Lower lobe of right lung (tissue), 2 donors: ENCODE results near the gene CTSW. TPM values are rescaled to one million over a fixed set of nuclear protein-coding genes. Genes with fewer than 3 reads are reported as not detected.

Experiments
- ATAC-seq, 2 donors: fragments of 200-7000 bp; cut with Tn5 transposase; one replicate each; pipeline ENCODE4 v1.9.1; 2020 to 2022; ENCODE audit warnings: mild to moderate bottlenecking in 2 of 2, moderate library complexity in 2 of 2
- DNase-seq: peaks from one replicate; pipeline ENCODE4 v3.0.0-alpha.2; 2020
- H3K27ac ChIP-seq: fragments of 200-600 bp; one replicate; pipeline ENCODE4 v1.8.0; 2022
- H3K27me3 ChIP-seq: fragments of 200-600 bp; one replicate; pipeline ENCODE4 v1.8.0; 2022; ENCODE audit warnings: low read depth
- H3K36me3 ChIP-seq: fragments of 200-600 bp; one replicate; pipeline ENCODE4 v1.8.0; 2022; ENCODE audit warnings: mild to moderate bottlenecking
- H3K4me1 ChIP-seq: fragments of 200-600 bp; one replicate; pipeline ENCODE4 v1.8.0; 2022
- H3K4me3 ChIP-seq: fragments of 200-600 bp; one replicate; pipeline ENCODE4 v1.8.0; 2022; ENCODE audit warnings: mild to moderate bottlenecking
- H3K9me3 ChIP-seq: fragments of 200-600 bp; one replicate; pipeline ENCODE4 v1.8.0; 2022
- intact Hi-C: fragments of 100-400 bp; cut with DNase I; formaldehyde crosslinking; loops from one replicate; pipeline ENCODE4 v1.11.0; 2022
- total RNA-seq: library from RNA; stranded (reverse); fragmentation: NEBNext Ultra II Directional; extraction: Animal tissue kit (Norgen Biotek cat#: 25700); gene quantifications from one replicate; pipeline ENCODE4 v1.2.1, GENCODE V29; 2021
- TF ChIP-seq, protein P1 (sequence below): fragments of 200-600 bp; IDR thresholded peaks from one replicate; pipeline ENCODE4 v1.8.0; 2022; ENCODE audit warnings: antibody characterized with exemption, mild to moderate bottlenecking
- donor health status: DM: no; HTN: yes; CAD: no; lungs with severe emphysema.

The CTSW gene
- total RNA-seq, 1 donor from 2014 or later, result 20.6 TPM

DNA sequence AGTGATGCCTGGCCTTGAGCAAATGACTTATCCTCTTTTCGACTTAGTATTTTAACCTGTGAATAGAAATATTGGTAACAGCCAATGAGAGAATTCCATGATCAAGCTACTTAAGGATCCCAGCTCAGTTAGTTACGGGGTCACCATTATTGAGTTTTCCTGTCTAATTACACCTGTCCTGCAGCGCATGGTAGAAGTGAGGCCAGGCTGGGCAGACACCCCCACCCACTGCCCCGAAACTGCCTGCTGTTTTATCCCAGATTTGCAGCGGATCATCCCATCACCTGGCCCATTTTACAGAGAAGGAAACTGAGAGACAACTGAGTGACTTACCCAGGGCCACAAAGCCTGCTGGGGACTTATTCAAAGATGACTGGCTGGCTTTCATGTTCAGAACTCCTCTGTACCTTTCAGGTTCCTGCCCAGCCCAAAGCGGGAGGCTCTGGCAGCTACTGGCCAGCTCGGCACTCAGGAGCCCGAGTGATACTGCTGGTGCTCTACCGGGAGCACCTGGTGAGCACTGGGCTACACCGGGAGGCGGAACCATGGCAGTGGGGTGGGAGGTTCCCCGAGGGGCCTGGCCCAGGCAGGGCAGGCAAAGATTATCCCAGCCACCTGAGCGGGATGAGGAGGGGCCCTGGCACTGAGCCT is 18.0 kb upstream of the CTSW start:
- peak overlapping the region; percentile 98 for H3K27ac ChIP-seq
- peaks cover 53% of the 10 kb centered on the region for H3K36me3 ChIP-seq
- TF ChIP-seq, protein P1, sequence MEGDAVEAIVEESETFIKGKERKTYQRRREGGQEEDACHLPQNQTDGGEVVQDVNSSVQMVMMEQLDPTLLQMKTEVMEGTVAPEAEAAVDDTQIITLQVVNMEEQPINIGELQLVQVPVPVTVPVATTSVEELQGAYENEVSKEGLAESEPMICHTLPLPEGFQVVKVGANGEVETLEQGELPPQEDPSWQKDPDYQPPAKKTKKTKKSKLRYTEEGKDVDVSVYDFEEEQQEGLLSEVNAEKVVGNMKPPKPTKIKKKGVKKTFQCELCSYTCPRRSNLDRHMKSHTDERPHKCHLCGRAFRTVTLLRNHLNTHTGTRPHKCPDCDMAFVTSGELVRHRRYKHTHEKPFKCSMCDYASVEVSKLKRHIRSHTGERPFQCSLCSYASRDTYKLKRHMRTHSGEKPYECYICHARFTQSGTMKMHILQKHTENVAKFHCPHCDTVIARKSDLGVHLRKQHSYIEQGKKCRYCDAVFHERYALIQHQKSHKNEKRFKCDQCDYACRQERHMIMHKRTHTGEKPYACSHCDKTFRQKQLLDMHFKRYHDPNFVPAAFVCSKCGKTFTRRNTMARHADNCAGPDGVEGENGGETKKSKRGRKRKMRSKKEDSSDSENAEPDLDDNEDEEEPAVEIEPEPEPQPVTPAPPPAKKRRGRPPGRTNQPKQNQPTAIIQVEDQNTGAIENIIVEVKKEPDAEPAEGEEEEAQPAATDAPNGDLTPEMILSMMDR, result no peak
- ATAC-seq (no peak), DNase-seq (peak; percentile 46)
- intact Hi-C loops, result no loop called here
- H3K4me1 ChIP-seq, result peaks cover 38% of the 10 kb centered on the region
- no peaks in the 10 kb centered on the region for H3K27me3 ChIP-seq
- H3K9me3 ChIP-seq, result no peaks in the 10 kb centered on the region
- H3K4me3 ChIP-seq, result peak overlapping the region; percentile 92

DNA sequence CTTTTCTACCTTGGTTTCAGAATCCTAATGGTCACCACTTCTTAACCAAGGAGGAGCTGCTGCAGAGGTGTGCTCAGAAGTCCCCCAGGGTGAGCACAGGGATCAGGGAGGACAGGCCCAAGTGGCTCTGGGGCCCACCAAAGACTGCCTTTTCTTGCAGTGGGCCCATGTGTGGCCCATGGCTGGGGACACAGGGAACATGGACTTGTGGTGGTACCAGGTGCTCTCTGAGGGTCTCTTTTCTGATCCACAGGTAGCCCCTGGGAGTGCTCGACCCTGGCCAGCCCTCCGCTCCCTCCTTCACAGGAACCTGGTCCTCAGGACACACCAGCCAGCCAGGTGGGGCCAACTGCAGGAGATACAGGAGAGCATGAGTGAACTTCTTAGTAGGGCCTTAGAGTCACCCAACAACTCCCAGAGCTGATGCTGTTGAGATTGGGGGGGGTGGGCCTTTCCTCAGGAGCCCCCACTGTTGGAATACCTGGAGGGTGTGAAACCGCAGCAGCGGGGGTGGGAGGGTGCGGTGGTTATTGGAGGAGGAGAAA is 17.4 kb upstream of the CTSW start:
- intact Hi-C loops, result no loop called here
- H3K4me1 ChIP-seq, result peaks cover 36% of the 10 kb centered on the region
- TF ChIP-seq, protein P1, result no peak
- no peak overlapping the region for H3K4me3 ChIP-seq
- no peaks in the 10 kb centered on the region for H3K9me3 ChIP-seq
- ATAC-seq, result no peak
- DNase-seq, result peak; percentile 47
- H3K36me3 ChIP-seq, result peaks cover 59% of the 10 kb centered on the region
- peak overlapping the region; percentile 98 for H3K27ac ChIP-seq
- H3K27me3 ChIP-seq, result no peaks in the 10 kb centered on the region

DNA sequence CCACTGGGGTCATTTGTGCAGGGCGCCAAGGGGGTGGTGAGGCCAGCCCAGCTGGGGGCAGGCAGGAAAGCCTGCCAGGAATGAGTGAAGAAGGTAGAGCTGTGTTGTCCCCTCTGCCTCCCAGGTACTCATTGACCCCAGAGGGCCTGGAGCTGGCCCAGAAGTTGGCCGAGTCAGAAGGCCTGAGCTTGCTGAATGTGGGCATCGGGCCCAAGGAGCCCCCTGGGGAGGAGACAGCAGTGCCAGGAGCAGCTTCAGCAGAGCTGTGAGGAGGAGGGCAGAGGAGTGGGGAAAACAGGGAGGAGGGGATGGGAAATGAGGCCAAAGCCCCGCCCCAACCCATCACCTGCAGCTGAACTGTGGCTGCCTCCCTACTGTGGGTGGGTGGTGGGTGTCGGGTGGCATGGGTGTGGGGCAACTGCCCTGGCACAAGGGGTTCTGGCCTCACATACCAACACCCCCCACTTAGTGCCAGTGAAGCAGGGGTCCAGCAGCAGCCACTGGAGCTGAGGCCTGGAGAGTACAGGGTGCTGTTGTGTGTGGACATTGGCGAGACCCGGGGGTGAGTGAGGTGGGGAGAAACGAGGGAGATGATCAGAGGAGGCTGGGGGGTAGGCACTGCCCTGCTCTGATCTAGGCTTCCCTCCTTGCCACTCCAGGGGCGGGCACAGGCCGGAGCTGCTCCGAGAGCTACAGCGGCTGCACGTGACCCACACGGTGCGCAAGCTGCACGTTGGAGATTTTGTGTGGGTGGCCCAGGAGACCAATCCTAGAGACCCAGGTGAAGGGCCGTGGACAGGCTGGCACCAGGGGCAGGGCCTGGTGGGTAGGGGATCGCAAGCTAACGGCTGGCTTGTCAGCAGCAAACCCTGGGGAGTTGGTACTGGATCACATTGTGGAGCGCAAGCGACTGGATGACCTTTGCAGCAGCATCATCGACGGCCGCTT is 16.4 kb upstream of the CTSW start:
- Histone ChIP-seq H3K36me3 (peaks cover 68% of the 10 kb centered on the region), H3K4me3 (no peak overlapping the region), H3K9me3 (no peaks in the 10 kb centered on the region), H3K27me3 (no peaks in the 10 kb centered on the region), H3K4me1 (peaks cover 36% of the 10 kb centered on the region), H3K27ac (no peak overlapping the region)
- TF ChIP-seq, protein P1, result no peak
- peak; percentile 43 for DNase-seq
- intact Hi-C loops, result no loop called here
- ATAC-seq, result no peak

DNA sequence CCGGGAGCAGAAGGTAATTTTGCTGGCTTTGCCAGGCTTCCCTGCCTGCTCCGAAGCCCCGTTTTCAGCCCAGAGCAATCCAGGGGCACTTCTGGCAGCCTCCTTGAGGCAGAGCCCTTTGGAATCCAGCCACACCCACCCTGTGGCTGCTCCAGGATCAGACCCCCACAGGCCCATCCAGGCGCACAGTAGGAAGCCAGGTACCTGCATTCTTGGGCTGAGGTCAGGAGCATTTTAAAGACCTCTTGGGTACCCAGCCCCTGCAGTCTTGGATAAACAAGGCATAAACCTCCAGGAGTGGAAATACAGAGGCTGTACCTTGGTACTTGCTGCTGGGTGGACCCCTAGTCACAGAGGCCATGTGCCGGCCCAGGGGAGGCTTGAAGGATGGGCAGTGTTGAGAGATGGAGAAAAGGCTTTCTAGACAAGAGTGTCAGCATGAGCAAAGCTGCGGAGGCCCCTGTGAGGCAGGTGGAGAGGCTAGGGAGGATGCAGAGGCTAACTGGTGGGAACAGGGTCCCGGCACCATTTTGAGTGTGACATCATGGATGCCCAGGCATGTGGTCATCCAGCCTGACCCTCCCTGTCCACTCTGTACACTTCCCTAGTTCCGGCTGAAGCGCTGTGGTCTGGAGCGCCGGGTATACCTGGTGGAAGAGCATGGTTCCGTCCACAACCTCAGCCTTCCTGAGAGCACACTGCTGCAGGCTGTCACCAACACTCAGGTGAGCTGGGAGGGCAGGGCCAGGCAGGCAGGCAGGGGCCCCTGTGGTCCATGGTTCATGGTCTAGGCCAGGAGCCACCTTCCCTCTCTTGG is 15.5 kb upstream of the CTSW start:
- DNase-seq, result peak; percentile 36
- intact Hi-C loops, result no loop called here

More for the DNA sequence above, 15.5 kb upstream of the CTSW start:
- Histone ChIP-seq H3K27me3 (no peaks in the 10 kb centered on the region), H3K36me3 (peaks cover 72% of the 10 kb centered on the region), H3K4me3 (no peak overlapping the region), H3K9me3 (no peaks in the 10 kb centered on the region), H3K27ac (no peak overlapping the region), H3K4me1 (peaks cover 30% of the 10 kb centered on the region)
- TF ChIP-seq, protein P1, result no peak
- no peak for ATAC-seq
